GM19463 (cell line): ENCODE data around the gene TAPBPL.
"Not testable (repeated sequence)": the region's sequence is repeated elsewhere in the genome, so short reads cannot be mapped to it uniquely, and the experiment has no call there.

Source experiments
- ATAC-seq: cut with Tn5 transposase; IDR thresholded peaks from one replicate; pipeline ENCODE4 v1.9.1; 2021; ENCODE audit warnings: mild to moderate bottlenecking, moderate library complexity; ENCODE audit not compliant: unreplicated experiment

Gene TAPBPL

DNA sequence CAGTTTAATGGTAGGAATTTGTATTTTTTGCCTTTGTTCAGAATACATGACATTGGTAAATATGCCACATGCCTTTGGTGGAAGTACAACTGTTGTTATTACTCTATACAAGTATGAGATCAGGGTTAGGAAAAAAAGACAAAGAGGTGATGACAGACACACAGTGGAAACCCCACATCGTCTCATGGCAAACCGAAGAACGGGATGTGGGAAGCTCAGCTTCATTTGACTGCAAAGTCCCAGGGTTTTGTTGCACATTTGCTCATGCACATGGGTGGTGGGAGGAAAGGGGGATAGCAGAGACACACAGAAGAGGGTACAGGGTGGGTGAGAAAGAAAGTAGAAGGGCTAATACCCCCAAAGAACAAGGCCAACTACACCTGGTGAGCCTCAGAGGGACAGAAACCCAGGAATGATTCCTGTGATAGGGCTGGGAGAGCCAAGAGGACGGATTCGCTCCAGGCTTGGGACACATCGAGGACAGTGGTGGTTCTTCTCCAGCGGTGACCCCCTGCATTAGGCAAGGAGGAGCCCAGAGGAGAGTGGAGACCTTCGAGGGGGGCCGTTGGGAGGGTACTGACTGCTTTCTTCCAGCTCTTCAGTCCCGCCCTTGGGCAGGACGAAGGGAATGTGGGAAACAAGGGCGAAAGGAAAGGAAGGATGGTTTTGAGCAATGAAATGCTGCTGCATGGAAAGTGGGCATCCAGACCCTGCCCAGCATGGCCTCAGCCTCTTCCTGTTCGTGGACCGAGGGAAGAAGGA, 10.6 kb downstream of the TAPBPL start:
- ATAC-seq = no peak

DNA sequence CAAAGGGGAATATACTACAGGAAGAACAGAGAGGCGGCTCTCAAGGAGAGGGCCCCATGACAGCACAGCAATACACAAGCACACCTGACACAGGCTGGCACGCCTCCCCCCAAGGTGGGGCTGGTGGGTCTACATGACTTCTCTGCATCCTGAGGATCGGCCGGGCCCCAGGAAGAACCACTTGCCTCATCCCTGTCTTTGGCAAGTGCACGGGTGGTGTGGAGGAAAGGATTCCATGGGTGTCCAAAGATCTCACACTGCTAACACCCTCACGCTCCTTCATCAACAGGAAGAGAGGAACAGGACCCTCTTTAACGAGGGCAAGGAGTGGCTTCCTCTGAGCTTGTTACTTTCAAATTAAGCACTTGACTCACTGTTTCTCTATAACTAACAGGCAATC, 11.4 kb downstream of the TAPBPL start:
- no peak for ATAC-seq

DNA sequence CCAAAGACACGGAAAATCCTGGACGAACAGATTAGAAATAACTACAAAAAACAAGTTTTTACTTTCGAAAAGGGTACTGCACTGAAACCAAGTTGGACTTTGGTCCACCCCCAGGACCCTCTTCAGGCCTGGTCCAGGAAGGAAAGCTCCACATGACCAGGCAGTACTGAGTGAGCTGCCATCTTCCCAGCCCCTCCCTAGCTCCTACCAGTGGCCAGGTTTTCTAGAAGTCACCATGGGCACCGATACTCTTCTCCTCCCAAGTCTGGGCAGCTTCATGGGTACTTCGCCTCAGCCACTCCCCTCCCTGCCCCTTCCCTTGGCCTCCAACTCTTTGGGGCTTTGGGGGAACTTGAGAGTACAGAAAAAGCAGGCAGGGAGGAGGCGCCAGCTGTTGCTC, 12.0 kb downstream of the TAPBPL start:
- no peak for ATAC-seq

DNA sequence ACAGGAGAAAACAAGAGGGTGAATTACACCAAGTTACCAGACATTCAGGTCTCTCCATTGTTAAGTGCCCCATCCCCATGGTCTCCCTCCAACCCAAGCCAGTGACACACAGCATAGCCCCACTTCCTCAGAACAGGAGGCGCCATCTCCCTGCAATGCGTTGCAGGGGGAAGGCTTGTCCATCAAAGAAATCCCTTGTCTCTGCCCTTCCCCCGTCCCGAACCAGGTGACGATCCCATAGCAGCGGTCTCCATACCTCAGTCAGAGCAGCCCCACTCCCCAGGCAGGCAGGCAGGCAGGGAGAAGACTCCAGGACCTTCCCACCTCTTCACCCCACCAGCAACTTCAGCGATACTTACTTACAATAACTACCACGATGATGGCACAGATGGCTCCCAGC, 12.7 kb downstream of the TAPBPL start:
- ATAC-seq = no peak

DNA sequence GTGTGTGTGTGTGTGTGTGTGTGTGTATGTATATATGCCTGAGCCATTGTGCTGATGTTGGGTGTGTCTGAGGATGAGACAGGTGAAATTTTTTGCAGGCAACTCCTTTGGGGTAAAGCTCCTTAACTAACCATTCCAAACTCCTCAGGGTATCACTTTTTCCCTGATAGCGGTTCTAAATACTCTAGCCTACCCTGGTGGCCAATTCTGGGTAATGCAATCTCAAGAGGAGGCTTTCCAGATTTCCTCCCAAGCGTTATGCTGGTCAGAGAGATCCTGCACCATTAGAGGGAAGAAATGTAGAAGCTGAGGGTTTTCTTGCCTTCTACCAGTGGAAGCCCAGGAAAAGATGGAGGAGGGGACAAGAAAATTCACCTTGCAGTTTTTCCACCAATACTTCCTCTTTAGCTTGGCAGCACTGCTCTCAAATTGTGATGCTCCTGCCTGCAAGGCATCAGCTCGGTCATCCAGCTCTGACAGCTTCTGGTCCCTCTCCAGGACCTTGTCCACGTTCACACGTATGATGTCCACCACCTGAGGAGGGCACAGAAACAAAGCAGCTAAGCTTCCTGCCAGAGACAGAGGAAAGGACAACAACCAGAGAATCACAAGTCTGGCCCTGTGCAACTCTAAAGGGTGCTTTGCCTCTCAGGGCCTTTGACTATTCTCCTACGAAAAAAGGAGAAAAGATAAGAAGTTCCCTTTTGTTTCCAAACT, 13.8 kb downstream of the TAPBPL start:
- ATAC-seq = no peak

DNA sequence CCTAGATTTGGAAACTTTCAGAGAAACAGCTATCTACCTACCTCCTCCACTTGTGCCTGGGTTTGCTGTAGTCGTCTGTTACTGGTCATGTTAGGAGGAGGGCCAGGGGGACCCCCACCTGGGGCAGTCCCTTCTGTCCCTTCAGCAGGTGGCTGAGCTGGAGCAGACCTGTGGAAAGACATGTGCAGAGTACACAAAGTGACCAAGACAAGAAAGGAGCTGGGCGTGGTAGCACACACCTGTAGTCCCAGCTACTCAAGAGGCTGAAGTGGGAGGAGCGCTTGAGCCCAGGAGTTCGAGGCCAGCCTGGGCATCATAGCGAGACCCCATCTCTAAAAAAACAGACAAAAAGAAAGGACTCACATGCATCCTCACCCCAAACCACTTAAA, 14.3 kb downstream of the TAPBPL start:
- ATAC-seq = no peak

DNA sequence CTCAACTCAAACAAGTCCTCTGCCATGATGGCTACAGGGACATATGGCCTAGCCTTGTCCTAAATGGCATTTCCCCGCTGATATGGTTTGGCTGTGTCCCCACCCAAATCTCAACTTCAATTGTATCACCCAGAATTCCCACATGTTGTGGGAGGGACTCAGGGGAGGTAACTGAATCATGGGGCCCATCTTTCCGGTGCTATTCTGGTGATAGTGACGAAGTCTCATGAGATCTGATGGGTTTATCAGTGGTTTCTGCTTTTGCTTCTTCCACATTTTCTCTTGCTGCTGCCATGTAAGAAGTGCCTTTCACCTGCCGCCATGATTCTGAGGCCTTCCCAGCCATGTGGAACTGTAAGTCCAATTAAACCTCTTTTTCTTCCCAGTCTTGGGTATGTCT, 14.9 kb downstream of the TAPBPL start:
- ATAC-seq = not testable (repeated sequence)

DNA sequence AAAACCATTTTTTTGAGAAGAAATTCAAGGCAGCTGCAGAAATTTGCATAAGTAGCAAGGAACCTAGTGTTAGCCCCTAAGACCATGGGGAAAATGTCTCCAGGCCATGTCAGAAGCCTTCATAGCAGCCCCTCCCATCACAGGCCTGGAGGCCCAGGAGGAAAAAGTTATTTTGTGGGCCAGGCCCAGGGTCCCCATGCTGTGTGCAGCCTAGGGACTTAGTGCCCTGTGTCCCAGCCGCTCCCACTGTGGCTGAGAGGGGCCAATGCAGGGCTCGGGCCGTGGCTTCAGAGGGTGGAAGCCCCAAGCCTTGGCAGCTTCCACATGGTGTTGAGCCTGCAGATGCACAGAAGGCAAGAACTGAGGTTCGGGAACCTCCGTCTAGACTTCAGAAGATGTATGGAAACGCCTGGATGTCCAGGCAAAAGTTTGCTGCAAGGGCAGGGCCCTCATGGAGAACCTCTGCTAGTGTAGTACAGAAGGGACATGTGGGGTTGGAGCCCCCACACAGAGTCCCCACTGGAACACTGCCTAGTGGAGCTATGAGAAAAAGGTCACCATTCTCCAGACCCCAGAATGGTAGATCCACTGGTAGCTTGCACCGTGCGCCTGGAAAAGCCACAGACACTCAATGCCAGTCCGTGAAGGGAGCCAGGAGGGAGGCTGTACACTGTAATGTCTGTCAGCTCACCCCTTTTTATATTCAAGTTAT, 15.9 kb downstream of the TAPBPL start:
- not testable (repeated sequence) for ATAC-seq

DNA sequence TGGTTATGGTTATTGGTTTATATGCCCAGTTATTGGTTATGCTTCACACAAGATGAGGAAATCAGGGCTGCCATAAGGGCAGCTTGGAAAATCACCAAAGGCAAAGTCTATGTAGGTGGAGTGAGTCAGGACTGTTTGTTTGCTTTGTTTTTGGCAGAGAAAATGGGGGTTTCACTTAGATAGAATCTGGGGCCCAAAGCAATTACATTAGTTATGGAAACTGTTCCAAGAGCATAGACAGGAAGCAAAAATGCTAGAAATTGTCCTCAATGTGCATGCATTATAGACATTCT, 16.4 kb downstream of the TAPBPL start:
- ATAC-seq = no peak

DNA sequence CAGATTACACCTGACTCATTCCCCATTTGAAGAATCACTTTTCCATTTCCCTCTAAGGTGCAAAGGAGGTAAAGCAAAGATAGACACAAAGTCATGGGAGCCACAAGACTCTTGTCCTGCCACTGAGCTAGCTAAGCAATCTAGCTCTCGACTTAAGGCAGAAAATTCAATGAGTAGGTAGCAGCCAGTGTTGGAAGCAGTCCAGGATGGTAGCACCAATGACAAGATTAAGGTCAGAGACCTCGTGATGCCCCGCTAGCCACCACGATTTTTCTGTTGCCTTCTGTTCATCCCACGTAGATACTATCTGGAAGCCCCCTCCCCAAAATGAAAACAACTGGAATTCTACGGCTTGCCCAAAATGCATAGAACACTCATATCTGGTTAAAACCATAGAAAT, 17.2 kb downstream of the TAPBPL start:
- ATAC-seq = no peak

DNA sequence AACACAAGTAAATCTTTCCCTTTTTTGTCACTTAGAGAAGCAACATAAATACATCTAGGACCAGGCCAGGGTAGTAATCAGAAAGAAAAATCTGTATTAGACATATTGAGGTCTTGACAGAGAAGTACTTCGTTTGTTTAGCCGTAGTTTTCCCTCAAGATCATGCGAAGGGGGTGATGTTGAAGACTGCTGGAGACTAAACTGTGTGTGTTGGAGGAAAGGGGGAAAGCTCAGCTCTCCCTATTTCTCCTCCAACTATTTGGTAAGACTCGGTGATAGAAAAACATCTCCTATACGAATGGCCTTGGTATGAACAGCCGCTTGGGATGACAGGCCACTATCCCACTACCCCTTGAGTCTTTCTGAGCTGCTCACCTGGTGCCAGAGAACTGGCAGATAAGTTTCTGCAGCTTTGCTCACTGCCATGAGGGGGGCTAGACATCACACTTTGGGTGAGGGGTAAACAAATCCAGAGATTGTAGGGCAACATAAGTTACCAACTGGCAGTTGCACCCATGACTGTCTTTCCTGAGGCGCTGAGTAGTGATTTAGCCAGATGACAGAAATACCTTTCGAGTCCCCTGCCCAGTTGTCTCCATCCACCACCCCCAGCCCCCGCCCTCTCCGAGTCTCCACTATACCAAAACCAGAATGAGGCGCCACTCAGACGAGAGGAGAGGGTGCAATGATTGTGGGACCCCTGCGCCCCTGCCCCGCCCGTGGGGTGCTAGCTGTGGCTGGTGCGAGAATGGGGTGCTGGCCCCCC, 17.9 kb downstream of the TAPBPL start:
- no peak for ATAC-seq

DNA sequence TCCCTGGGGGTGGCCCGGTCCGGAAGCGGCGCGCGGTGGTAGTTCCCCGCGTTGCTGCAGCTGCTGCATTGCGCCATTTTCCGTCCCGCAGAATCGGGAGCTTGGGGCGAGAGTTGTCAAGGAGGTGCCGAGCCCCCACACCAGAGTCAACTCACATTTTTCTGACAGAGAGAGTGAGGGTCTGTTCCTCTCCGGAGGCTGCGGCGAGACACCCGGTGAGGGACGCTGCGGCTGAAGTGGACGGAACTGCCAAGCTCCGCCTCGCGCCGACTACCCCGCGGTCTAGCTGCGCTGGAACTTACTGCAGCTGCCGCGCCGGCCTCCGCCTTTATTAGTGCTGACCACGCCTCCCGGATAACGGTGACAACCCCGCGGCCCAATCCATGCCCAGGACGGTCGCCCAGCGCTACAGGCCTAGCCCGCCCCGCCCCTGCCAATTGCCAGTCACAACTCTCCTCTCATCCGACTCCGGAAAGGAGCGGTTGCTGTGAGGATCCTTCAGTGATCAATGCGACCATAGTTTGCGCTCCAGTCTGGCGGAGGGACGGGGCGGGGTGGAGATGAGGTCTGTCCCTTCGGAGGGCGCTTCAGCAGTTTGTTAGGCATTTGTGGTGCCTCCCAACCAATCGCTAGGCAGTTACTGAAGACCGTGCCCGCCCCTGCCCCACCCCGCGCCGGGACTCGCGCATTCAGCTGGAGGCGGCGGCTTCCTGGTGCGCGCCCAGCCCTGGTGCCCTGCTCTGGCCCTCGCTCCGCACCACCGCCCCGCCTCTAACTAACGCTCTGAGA, 18.7 kb downstream of the TAPBPL start, which contains the start of gene VAMP1:
Gene VAMP1 (minus strand): TSS at position 303 of the 789 bp plus-strand sequence. CDS start 146 bp downstream, at position 157.
- ATAC-seq = peak; percentile 86

DNA sequence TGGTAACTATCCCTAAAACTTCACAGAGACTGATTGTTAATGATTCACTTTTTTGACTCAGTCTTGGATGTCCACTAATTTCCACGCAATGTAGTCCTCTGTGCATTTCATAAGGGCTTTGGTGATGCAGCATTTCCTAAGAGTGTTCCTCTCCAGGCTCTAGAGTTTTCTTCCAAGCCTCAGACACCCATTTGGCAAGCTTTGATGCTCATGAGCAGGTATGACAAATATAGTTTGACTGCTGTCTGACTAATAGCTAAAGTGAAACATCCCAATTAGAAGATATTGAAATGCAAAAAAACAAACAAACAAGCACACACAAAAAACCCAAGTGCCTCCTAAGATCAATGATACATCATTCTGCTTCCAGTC, 20.1 kb downstream of the TAPBPL start:
- ATAC-seq = no peak

DNA sequence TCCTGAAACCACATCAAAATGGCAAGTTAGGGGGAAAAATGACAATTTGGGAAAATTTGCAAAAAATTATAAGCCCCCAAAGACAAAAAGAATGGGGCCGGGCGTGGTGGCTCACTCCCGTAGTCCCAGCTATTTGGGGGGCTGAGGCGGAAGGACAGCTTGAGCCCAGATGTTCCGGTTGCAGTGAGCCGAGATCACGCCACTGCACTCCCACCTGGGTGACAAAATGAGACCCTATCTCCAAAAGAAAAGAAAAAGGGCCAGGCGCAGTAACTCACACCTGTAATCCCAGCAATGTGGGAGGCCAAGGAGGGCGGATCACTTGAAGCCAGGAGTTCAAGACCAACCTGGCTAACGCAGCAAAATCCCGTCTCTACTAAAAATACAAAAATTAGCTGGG, 20.6 kb downstream of the TAPBPL start:
- ATAC-seq = no peak

DNA sequence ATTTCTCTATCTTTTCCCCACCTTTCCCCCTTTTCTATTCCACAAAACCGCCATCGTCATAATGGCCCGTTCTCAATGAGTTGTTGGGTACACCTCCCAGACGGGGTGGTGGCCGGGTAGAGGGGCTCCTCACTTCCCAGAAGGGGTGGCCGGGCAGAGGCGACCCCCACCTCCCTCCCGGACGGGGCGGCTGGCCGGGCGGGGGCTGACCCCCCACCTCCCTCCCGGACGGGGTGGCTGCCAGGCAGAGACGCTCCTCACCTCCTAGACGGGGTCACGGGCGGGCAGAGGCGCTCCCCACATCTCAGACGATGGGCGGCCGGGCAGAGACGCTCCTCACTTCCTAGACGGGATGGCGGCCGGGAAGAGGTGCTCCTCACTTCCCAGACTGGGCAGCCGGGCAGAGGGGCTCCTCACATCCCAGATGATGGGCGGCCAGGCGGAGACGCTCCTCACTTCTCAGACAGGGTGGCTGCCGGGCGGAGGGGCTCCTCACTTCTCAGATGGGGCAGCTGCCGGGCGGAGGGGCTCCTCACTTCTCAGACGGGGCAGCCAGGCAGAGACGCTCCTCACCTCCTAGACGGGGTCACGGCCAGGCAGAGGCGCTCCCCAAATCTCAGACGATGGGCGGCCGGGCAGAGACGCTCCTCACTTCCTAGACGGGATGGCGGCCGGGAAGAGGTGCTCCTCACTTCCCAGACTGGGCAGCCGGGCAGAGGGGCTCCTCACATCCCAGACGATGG, 23.6 kb downstream of the TAPBPL start:
- not testable (repeated sequence) for ATAC-seq

DNA sequence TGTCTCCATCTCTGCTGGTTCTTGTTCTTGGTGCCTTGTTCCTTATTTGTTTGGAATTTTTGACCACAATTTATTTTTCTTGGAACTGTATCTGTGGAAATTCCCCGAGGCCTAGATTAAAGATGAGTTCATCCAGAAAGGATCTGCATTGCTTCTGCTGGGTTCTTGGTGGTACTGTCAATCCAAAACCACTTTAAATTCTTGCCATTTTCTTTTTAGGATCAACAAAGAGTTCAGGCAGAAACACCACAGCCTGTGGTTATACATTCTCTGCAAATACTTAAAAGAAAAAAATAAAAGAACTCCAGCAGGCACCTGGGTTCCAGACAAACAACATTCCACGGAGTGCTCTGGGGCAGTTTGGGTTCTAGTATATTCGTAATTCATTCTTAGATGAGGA, 24.6 kb downstream of the TAPBPL start:
- ATAC-seq = no peak

DNA sequence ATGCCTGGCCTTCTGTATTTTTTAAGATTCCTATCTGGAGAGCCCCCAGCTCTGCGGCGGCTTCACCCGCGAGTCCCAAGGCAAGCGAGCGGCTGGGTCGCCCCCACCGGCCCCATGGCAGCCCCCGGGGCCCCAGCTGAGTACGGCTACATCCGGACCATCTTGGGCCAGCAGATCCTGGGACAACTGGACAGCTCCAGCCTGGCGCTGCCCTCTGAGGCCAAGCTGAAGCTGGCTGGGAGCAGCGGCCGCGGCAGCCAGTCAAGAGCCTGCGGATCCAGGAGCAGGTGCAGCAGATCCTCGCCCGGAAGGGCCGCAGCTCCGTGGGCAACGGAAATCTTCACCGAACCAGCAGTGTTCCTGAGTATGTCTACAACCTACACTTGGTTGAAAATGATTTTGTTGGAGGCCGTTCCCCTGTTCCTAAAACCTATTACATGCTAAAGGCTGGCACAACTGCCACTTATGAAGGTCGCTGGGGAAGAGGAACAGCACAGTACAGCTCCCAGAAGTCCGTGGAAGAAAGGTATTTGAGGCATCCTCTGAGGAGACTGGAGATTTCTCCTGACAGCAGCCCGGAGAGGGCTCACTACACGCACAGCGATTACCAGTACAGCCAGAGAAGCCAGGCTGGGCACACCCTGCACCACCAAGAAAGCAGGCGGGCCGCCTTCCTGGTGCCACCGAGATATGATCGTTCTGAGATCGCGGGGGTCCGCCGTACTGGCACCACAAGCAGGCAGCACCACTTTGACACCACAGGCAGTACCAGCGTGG, 25.9 kb downstream of the TAPBPL start:
- ATAC-seq = not testable (repeated sequence)

DNA sequence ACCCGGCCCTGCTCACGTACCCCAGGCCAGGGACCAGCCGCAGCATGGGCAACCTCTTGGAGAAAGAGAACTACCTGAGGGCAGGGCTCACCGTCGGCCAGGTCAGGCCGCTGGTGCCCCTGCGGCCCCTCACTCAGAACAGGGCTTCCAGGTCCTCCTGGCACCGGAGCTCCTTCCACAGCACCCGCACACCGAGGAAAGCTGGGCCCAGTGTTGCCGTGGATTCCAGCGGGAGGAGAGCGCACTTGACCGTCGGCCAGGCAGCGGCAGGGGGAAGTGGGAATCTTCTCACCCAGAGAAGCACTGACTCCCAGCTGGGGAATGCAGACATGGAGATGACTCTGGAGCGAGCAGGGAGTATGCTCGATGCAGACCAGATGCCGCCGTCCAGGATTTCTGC, 26.6 kb downstream of the TAPBPL start:
- no peak for ATAC-seq

DNA sequence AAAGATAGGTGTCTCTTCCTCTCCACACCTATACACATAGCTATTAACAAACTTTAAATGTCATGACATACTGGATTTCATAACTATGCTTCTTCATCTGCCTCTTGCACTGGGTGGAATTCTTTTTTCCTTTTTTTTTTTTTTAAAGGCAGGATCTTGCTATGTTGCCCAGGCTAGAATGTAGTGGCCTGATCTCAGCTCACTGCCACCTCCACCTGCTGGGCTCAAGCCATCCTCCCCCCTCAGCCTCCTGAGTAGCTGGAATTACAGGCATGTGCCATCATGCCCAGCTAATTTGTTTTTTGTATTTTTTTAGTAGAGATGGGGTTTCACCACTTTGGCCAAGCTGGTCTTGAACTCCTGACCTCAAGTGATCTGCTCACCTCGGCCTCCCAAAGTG, 36.4 kb downstream of the TAPBPL start:
- no peak for ATAC-seq
